OCI-LY7 (cell line): ENCODE measurements around the gene HNRNPA1L2. TPM values are rescaled to one million over a fixed set of nuclear protein-coding genes. Genes with fewer than 3 reads are reported as not detected.
A peak's percentile ranks its signal among the peaks of the same experiment; 100 is the strongest.
"Not testable (repeated sequence)": the region's sequence is repeated elsewhere in the genome, so short reads cannot be mapped to it uniquely, and the experiment has no call there.

Source experiments
- BruUV-seq: library from RNA; stranded (reverse); fragments of 400-500 nt; replicated peaks from 2 replicates; lab custom pipeline; 2021; lab: Mats Ljungman, UMichigan
- CTCF ChIA-PET: fragments of 300-600 bp; sonication (Branson Sonifier 250); formaldehyde crosslinking; loops from one replicate; lab custom pipeline; 2022; ENCODE audit warnings: antibody characterized with exemption; ENCODE audit not compliant: unreplicated experiment; lab: Charles Lee
- POLR2A ChIA-PET: fragments of 300-600 bp; sonication (Branson Sonifier 250); formaldehyde crosslinking; loops from one replicate; lab custom pipeline; 2022; ENCODE audit warnings: antibody characterized with exemption; lab: Charles Lee
- DNase-seq: peaks from one replicate; pipeline ENCODE4 v3.0.0-alpha.2; 2015; ENCODE audit warnings: low spot score
- H2AFZ ChIP-seq: fragments of 200-600 bp; sonication (generic), shearing (Covaris generic); 2 replicates; pipeline ENCODE4 v1.6.1; 2014; ENCODE audit warnings: mild to moderate bottlenecking, antibody characterized with exemption, low read length, moderate library complexity
- H3K27ac ChIP-seq: fragments of 200-600 bp; sonication (generic); 2 replicates; pipeline ENCODE4 v1.5.1; 2014; ENCODE audit warnings: mixed run types, low read depth, mild to moderate bottlenecking, moderate library complexity, low read length, inconsistent platforms; ENCODE audit not compliant: poor library complexity, severe bottlenecking
- H3K36me3 ChIP-seq: fragments of 200-600 bp; sonication (generic); 2 replicates; pipeline ENCODE4 v1.6.1; 2014; ENCODE audit warnings: mild to moderate bottlenecking, antibody characterized with exemption, low read length, moderate library complexity, mixed read lengths; ENCODE audit not compliant: insufficient read depth
- H3K4me1 ChIP-seq: fragments of 200-600 bp; sonication (generic); 2 replicates; pipeline ENCODE4 v1.5.1; 2014; ENCODE audit warnings: mild to moderate bottlenecking, low read length; ENCODE audit not compliant: insufficient read depth, poor library complexity, severe bottlenecking
- H3K4me2 ChIP-seq: fragments of 200-600 bp; sonication (generic); 2 replicates; pipeline ENCODE4 v1.6.1; 2014; ENCODE audit warnings: mild to moderate bottlenecking, low read length
- H3K4me3 ChIP-seq: fragments of 200-600 bp; sonication (generic); 2 replicates; pipeline ENCODE4 v1.5.1; 2014; ENCODE audit warnings: mild to moderate bottlenecking, low read depth, low read length; ENCODE audit not compliant: poor library complexity, severe bottlenecking
- H3K79me2 ChIP-seq: fragments of 200-600 bp; sonication (generic); 2 replicates; pipeline ENCODE4 v1.6.1; 2016; ENCODE audit warnings: low read depth, mild to moderate bottlenecking, low read length, moderate library complexity, mixed read lengths; ENCODE audit not compliant: insufficient read depth
- H3K9me2 ChIP-seq: fragments of 200-600 bp; sonication (generic); 2 replicates; pipeline ENCODE4 v1.6.1; 2016; ENCODE audit warnings: mild to moderate bottlenecking, low read length, mixed read lengths; ENCODE audit not compliant: insufficient read depth
- H3K9me3 ChIP-seq: fragments of 200-600 bp; sonication (generic); 2 replicates; pipeline ENCODE4 v1.6.1; 2014; ENCODE audit warnings: mild to moderate bottlenecking, mixed run types, low read length, mixed read lengths
- H4K20me1 ChIP-seq: fragments of 200-600 bp; sonication (generic); 2 replicates; pipeline ENCODE4 v1.6.1; 2014; ENCODE audit warnings: mild to moderate bottlenecking, antibody characterized with exemption, low read length, moderate library complexity, mixed read lengths; ENCODE audit not compliant: insufficient read depth
- CTCF ChIP-seq: fragments of 200-600 bp; sonication (generic); conservative IDR thresholded peaks from 2 replicates; pipeline ENCODE4 v1.5.1; 2014; ENCODE audit warnings: mild to moderate bottlenecking, antibody characterized with exemption, low read length, moderate library complexity, mixed read lengths
- EZH2phosphoT487 ChIP-seq: fragments of 200-600 bp; sonication (generic); IDR thresholded peaks from 2 replicates; pipeline ENCODE4 v1.6.1; 2018; ENCODE audit warnings: low read depth, borderline replicate concordance, mild to moderate bottlenecking, mixed run types, antibody characterized with exemption, low read length, moderate library complexity, mixed read lengths
- intact Hi-C: fragments of 100-400 bp; cut with micrococcal nuclease; formaldehyde crosslinking; loops from one replicate; pipeline ENCODE4 v1.10.0; 2022; ENCODE audit not compliant: unreplicated experiment
- total RNA-seq, 2 experiments: library from RNA; depleted of rRNA in 1 of 2; stranded (reverse); fragments of >200 nt in 1 of 2; shearing (Covaris generic) in 1 of 2; gene quantifications; 2 replicates each; pipeline ENCODE4 v1.2.3, GENCODE V29; 2014 to 2022

Gene HNRNPA1L2
- total RNA-seq, 2 experiments from 2014 or later: 4.7 to 13.1 TPM

GRCh38 chr13:52599848-52600603, 42.2 kb upstream of the HNRNPA1L2 start:
- H3K27ac ChIP-seq: no peak overlapping the region
- intact Hi-C loops: no loop called here
- TF ChIP-seq CTCF (no peak), EZH2phosphoT487 (no peak)
- H3K36me3 ChIP-seq: no peaks in the 10 kb centered on the region
- H3K4me3 ChIP-seq: peak overlapping the region; percentile 60
- H4K20me1 ChIP-seq: no peaks in the 10 kb centered on the region
- no peaks in the 10 kb centered on the region for H3K9me3 ChIP-seq
- no peaks in the 10 kb centered on the region for H3K9me2 ChIP-seq
- ChIA-PET POLR2A (no interaction called here), CTCF (no interaction called here)
- H3K4me2 ChIP-seq: peak overlapping the region; percentile 54
- peak overlapping the region; percentile 75; the same call in 1 of the 2 replicates for H2AFZ ChIP-seq
- no peaks in the 10 kb centered on the region for H3K79me2 ChIP-seq
- no peaks in the 10 kb centered on the region for H3K4me1 ChIP-seq
- peak; percentile 10 for DNase-seq
- no TSS peak for BruUV-seq

- intact Hi-C loops: no loop called here
- no peak overlapping the region; the same call in 1 of the 2 replicates for H3K4me2 ChIP-seq
- no peaks in the 10 kb centered on the region for H3K79me2 ChIP-seq
- no peaks in the 10 kb centered on the region for H3K36me3 ChIP-seq
- H3K27ac ChIP-seq: no peak overlapping the region
- no peak for TF ChIP-seq EZH2phosphoT487
- TF ChIP-seq CTCF: no peak
- ChIA-PET POLR2A (no interaction called here), CTCF (no interaction called here)
- no peak for DNase-seq
- no peaks in the 10 kb centered on the region for H4K20me1 ChIP-seq
- no peak overlapping the region for H2AFZ ChIP-seq
- no peaks in the 10 kb centered on the region for H3K9me3 ChIP-seq
- H3K4me3 ChIP-seq: no peak overlapping the region
- H3K4me1 ChIP-seq: no peaks in the 10 kb centered on the region
- no TSS peak for BruUV-seq
- no peaks in the 10 kb centered on the region for H3K9me2 ChIP-seq
Measured at GRCh38 chr13:52600666-52601065, 41.6 kb upstream of the HNRNPA1L2 start.

- POLR2A ChIA-PET, H3K4me2 ChIP-seq, intact Hi-C loops, H2AFZ ChIP-seq, H3K36me3 ChIP-seq, H3K4me3 ChIP-seq, H3K79me2 ChIP-seq, BruUV-seq, CTCF ChIA-PET, H4K20me1 ChIP-seq, DNase-seq, H3K9me3 ChIP-seq, H3K4me1 ChIP-seq, H3K9me2 ChIP-seq, H3K27ac ChIP-seq: not testable (repeated sequence)
Measured at GRCh38 chr13:52603316-52603715, 38.9 kb upstream of the HNRNPA1L2 start.

GRCh38 chr13:52606126-52606525, 36.1 kb upstream of the HNRNPA1L2 start:
- BruUV-seq, H3K9me3 ChIP-seq, H3K9me2 ChIP-seq, H3K27ac ChIP-seq, H4K20me1 ChIP-seq, DNase-seq, CTCF ChIA-PET, intact Hi-C loops, H3K4me3 ChIP-seq, H3K4me2 ChIP-seq, H2AFZ ChIP-seq, H3K36me3 ChIP-seq, H3K79me2 ChIP-seq, H3K4me1 ChIP-seq: not testable (repeated sequence)
- POLR2A ChIA-PET: interaction anchor here (1.5 kb wide), 1 partner anchor 10 kb away, joined by 3 read pairs; no protein-coding TSS in a partner anchor

- BruUV-seq, H3K27ac ChIP-seq, H4K20me1 ChIP-seq, H3K4me3 ChIP-seq, H2AFZ ChIP-seq, CTCF ChIA-PET, DNase-seq, H3K4me2 ChIP-seq, H3K9me3 ChIP-seq, intact Hi-C loops, H3K36me3 ChIP-seq, H3K4me1 ChIP-seq, H3K79me2 ChIP-seq, H3K9me2 ChIP-seq: not testable (repeated sequence)
- POLR2A ChIA-PET: interaction anchor here (1.5 kb wide), 1 partner anchor 9 kb away, joined by 3 read pairs; no protein-coding TSS in a partner anchor
Measured at GRCh38 chr13:52606795-52607194, 35.4 kb upstream of the HNRNPA1L2 start.
